Stimulated activated CD4-positive, alpha-beta T cell treated with anti-CD3 and anti-CD28 coated beads, Interleukin-4, amount 100 ng/mL, for 48 hours (primary cell): ENCODE measurements around the gene CTSH.
"Not testable (repeated sequence)": the region's sequence is repeated elsewhere in the genome, so short reads cannot be mapped to it uniquely, and the experiment has no call there.

Experiments used
- DNase-seq, 2 donors: peaks; one replicate each; pipeline ENCODE4 v3.0.0-alpha.2; 2020; ENCODE audit warnings: low read depth in 2 of 2

Gene CTSH

DNA sequence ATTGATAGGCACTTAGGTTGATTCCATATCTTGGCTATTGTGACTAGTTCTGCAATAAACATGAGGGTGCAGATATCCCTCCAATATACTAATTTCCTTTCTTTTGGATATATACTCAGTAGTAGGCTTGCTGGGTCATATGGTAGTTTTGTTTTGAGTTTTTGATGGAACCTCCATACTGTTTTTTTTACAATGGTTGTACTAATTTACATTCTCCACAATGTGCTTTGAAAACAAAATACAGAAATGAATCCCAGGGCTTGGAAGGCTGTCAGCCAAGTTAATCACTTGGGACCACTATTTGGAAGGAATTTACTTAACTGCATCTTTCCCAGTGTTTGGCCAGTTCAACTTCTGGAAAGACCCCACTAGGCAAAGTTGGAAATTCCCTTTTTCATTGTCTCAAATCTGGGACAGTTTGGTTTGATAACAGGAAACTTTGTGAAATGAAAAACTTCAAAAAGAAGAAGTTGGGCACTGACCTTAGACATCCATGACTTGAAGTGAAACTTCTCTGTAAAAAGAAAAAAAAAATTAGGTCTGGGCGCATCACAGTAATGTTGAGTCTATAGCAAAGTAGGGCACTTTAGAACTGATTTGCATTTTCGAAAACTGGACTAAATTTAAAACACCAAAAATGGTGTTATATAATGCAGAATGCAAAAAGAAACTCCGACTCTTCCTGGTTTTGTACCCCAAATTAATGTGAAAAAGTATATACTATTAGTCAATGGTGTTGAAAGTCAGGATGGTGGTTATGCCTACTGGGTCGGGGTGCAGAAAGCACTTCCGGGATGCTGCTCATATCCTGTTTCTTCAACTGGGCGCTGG is 6.0 kb downstream of the CTSH start:
- DNase-seq = no peak

DNA sequence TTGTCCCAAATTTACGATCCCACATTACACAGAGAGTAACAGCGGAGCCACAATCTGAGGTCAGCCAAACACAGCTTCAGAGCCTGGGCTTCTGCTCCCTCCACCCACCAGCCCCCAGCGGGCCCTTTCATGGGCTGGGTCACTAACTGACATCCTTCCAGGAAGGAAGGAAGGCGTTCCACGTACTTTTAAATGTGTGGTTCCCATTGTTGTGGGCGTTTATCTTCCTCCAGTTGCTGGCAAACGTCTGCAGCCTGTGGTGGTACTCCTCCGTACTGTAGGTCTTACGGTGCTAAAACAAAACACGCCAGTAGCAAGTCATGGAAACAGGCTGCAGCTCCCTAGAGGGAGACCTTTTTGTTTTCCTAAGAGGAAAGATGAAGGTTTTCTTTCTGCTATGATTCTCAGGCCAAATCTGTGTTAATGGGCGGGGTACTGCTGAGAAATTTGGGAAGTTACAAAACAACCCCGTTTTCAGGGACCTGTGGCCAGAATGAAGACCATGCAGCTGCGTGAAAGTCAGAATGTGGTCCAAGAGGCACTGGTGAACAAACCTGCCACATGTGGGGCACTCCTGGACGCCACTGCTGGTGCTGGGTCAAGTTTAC is 7.6 kb downstream of the CTSH start:
- DNase-seq = no peak

DNA sequence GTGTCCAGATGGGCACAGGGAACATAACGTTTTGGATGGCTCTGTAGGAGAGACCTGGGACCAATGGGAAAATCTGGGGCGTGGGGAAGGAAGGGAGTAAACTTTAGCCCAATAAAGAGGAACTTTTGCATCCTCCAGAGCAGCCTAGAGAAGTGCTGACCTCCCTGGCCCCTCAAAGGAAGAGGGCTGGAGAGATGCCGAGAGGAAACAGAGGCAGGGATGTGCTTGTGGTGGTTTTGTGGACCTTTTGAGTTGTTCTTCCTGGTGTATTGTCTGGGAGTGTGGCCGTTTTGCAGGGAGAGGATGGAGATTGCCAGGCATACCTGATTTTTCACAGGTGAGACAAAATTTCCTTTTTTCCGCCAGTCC is 10.2 kb downstream of the CTSH start:
- DNase-seq = no peak

DNA sequence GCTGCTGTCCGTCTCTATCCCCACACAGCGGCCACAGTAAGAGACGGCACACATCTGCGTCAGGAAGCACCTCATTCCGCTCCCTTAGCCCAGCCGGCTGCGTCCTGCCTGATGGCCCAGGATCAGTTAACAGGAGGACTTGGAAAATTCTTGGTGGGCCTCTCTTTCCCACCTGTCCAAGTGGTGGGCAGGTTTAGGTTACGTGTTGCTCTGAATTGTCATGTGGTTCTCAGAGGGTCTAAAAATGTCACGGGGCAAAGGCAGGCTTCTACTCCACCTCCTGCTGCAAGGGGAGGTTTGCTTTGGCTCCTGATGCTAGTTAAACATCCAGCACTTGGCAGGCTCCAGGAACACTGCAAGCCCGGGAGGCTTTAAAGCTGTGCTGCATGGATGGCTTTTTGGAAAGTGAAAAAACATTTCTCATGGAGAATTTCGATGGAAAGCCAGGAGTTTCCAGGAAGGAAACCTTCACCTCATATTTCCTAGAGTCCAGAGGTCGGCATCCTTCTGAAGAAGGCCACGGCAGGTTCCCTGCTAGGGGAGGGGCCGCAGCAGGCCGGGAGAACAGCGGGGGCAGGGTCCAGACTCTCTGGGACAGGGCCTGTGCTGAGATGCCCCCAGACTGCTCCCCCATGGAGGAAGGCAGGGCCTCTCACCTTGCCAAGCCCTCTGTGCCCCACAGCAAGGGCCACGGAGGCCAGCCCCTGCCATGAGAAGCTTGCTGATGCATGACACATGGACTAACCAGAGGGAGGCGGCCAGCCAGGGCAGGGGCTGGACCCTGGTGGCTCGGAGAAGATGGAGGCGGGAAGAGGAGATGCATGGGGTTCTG is 10.8 kb downstream of the CTSH start:
- no peak for DNase-seq

DNA sequence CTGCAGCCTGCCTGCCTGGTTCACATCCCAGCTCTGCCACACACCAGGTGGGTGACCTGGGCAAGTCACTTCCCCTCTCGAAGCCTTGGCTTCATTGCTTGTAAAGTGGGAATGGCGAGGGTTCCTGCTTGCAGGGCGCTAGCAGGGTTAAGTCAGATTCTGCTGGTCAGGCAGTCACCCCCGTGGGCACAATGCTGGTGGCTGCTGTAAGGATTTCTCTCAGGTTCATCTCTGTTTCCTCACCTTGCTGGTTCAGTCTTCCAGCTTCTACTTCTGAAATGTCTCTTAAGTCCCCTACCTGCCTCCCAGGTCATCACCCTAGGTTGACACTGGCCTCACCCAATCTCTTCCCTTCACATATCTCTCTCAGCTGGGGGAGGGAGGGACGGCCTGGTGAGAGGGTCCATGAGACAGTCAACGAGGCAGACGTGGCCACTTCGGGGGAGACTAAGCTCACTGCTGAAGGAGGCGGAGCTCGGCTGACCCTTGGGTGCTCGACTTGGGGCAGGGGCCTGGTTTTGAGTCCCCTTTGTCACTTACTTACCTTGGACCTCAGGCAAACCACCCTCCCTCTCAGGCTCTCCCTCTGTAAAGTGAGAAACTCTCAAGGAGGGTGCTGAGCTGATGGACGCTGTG is 11.5 kb downstream of the CTSH start:
- no peak for DNase-seq

DNA sequence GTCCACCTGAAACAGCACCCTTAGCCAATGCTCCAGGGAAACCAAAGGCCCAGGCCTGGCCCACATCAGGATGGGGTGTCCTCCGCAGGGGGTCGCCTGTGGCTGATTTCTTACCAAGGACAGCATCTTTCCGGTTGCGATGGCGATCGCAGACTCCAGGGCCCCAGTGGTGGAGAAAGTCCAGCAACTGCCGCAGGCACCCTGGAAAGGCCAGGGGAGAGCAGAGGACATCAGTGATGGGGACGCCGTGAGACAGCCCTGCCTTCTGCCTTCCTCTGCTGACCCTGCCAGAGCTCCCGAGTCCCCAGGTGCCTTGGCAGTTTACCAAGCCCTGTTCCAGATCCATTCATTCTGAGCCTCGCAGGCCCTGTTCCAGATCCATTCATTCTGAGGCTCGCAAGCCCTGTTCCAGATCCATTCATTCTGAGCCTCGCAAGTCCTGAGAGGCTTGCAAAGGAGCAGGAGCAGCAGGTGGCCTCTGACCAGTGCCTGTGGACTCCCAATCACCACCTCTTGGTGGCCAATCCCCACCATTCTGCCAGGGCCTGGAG is 12.5 kb downstream of the CTSH start:
- no peak for DNase-seq

DNA sequence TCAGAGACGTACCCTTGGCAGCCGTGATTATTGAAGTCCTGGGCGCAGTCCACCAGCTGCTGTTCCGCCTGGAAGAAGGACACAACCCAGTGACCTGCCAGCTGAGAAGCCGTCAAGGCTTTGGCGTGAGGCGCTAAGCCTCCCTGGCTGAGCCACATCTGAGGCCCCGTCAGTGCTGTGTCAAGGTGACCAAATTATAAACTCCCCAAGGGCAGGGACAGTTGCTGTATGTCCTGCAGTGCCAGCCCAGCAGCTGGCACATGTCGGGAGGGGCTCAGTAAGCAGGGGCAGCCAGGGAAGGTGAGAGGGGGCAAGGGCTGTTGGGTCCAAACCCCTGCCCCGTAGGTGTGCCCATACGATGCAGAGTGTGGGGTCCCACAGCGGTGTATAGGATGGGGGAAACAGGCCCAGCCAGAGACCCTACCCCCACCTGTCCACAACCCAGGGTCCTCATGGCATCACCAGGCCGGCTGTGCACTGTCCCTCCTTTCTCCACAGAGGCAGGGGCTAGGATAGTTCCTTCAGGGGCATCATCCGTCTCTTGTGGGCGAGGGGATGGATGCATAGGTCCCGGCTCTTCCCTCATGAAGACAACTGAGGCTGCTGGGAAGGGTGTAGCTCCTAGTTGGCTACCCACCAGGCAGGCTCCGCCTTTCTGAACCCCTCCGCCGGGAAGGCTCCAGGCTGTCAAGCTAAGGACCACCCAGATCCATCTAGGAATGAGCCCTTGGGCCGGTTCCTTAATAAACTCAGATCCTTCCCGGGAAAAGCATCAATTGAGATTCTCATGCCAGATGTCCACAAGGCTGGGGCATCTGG is 13.2 kb downstream of the CTSH start:
- DNase-seq = no peak

DNA sequence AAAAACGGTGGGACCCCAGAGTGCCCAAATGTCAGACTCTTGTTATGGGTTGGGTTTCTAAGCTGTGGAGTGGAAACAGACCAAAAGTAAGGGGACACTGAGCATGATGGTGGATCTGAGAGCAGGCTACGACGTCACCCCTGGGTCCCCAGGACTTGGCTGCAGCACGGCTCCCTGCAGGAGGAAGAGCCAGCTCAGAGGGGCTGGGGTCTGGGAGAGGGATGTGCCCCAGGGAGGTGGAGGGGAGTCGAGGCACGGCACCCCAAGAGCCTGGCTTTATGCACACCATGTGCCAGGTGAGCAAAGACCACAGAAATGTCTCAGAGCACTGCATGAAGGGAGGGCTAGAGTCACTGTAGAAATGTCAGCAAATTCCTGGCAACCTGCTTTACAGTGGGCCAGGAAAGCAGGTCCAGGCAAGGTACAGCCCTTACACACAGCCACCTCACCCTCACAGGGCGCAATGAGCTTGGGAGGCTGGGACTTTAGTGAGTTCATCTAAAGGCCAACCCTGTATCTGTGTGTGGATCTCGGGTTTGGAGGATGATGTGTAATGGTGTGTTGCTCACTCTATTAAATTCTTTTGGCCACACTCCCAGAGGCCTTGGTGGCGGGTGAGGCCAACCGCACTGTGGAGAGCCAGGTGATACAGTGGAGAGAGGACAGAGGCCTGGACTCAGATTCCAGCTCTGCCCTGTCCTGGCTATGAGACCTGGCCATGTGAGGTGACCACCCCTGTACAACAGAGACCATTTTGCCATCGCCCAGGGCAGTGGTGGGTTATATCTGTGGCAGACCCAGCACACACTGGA is 14.1 kb downstream of the CTSH start:
- DNase-seq = no peak

DNA sequence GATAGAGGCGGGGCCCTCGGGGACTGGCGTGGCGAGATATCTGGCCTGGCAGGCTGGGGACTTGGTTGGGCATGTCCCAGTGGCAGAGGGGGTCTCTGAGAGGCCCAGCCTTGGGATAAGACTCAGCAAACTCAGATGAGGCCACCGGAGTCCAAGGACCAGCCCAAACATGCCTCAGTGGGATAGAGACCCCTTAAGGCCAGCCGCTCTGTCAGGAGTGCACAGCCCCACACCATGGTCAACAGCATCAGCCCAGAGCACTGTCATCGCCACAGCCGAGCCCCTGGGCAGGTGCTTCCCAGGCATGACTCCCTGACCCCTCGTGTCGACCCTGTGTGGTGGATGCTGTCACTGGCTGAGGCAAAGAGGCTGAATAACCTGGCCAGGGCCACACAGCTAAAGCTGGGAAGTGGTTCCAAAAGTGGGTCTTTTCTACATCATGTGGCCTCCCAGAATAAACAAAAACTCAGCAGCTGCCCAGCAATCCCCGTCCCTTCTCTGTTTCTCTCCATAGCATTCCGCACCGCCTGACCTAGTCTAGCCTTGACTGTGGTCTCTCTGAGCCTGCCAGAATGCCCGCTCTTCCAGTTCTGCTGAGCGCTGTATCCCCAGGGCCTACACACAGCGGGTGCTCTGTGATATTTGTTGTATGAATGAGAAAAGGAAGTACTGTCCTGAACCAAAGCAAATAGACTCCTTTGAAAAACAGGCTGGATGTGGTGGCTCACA is 15.1 kb downstream of the CTSH start:
- no peak for DNase-seq

DNA sequence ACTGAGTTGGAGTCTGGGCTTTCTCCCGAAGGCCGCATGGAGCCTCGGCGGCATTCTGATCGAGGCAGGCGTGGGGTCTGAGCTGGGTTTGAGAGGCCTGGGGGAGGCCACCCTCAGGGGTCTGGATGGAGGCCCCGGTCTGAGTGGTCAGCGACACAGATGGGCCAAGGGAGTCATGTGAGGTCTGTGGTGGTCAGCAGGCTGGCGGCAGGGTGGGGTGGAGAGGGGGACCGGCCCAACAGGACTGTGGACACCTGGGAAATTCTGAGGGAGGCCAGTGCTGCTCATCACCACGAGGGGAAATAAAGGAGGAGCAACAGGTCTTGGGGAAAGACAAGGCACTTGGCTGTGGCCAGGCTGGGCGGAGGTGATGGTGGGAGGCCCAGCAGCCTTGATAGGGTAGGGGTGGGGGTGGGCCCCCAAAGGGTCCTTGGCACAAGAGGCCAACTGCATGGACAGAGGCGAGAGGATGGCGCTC is 16.2 kb downstream of the CTSH start:
- DNase-seq = no peak

DNA sequence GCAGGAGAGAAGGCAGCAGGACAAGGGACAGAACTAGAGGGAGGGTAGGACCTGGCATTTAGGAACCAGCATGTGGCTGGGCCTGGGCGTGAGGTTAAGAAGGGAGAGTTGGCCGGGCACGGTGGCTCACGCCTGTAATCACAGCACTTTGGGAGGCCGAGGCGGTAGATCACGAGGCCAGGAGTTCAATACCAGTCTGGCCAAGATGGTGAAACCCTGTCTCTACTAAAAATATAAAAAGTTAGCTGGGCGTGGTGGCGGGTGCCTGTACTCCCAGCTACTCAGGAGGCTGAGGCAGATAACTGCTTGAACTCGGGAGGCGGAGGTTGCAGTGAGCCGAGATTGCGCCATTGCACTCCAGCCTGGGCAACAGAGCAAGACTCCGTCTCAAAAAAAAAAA is 16.7 kb downstream of the CTSH start:
- not testable (repeated sequence) for DNase-seq

DNA sequence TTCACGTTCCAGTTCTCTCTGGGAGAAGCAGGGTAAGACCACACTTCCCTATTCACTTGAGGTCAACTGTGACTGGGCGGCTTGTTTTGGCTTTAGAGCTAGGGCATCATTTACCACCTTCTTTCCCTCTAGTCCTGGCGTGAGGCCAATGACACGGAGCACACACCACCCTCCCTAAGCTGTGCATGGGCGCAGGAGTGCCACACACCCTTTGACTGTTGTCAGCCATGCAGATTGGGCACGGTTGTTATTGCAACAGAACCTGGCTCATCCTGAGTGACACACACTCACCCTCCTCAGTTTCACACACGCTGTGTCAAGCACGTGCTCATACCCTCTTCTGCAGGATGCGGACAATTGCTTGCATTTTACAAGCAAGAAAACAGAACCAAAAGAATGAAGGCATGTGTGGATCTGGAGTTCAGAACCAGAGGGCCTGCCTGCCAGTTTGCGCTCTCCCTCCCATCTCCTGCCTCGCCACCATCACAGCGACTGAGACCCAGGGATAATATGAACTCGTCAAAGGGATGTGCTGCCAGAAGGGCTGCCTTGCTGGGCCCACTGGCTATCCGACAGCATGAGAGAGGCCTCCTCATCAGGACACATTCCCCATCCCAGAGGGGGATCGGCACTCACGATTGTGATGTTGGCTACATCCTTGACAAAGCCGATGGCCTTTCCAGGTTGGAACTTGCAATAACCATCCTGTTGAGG is 17.6 kb downstream of the CTSH start:
- no peak for DNase-seq

DNA sequence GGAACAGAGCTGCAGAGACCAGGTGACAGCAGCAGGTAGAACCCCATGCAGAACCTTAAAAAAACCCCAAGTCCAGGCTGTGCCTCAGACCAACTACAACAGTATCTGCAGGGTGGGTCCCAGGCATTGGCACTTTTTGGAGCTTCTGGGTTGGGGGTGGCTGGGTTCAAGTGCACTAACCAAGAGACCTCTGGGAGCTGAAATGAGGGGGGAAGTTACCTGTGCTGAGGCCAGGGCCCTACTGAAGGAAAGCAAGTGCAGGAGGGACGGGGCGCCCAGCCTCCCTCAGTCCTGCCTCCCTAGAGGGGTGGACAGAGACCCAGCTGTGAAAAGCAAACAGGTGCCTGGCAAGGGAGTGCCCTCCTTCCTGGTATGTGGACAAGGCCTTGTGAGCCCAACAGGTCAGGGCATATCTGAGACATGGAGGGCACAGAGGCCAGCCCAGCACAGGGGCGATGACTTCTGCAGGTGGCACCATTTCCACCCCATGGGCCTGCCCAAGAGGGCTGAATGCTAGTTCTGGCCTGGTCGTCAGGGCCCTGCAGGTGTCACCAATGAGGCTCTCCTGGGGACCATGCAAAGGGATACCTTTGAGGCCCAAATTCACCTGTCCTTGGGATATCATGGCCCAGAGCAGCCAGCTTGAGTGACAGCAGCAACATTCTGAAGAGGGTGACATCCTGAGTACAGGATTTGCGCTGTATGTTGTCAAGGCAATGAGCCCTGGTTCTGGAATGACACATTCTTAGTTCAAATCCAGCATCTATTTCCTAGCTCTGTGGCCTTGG is 18.7 kb downstream of the CTSH start:
- no peak for DNase-seq

DNA sequence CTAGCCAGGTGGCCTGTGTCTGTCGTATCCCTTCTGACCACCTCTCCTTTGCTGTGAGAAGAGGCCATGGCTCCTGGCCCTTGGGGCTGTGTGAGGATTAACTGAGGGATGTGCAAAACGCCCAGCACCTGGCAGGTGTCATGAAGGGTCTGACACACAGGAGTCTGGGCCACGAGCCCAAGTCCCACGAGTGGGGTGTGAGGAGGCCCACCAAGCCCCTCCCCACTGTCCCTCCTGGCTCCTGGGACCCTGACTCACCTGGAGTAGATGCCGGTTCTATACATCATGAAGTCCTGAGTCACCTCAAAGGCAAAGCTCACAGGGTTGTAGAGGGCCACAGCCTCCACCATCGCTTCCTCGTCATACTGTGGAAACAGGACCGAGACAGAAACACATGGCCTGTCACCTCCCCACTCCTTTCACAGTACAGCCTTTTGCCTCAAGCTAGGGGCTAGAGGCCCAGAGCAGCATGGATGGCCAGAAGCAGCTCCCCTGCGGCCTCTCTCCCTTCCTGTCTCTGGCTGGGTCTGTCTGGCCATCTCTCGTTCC is 19.7 kb downstream of the CTSH start:
- DNase-seq = no peak

DNA sequence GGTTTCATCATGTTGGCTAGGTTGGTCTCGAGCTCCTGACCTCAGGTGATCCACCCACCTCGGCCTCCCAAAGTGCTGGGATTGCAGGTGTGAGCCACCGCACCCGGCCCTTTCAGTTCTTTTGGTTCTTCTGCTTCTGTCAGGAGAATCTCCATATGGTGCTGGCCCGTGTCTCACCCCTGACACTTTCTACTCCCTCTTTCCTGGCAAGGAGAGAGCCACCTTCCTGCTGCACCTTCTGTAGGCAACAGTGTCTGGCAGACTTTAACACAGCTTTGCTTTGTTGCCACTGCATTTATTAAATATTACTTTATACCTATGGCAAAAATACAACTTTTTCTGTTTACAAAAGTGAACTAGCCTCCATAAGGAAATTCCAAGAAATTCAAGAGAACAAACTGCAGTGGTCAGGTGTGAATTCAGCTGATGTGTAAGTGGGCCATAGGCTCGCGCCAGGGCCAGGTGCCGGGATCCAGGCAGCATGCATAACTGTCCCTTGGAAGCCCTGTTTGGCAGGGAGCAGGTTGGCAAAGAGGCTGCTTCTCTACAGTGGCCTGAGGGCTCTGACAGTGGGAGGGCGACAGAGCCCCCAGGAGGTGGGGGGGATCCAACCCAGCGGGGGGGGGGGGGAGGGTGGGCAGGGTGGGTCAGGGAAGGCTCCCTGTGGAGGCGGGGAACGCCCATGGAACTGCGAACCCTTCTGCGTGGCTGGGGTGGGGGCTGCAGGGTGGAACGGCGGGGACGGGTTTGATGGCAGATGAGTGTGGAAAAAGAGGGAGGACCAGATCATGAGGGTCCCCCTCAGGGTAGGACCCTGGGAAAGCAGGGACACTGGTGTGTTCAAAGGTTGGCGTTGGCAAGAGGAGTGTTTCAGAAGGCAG is 21.1 kb downstream of the CTSH start:
- DNase-seq = no peak

DNA sequence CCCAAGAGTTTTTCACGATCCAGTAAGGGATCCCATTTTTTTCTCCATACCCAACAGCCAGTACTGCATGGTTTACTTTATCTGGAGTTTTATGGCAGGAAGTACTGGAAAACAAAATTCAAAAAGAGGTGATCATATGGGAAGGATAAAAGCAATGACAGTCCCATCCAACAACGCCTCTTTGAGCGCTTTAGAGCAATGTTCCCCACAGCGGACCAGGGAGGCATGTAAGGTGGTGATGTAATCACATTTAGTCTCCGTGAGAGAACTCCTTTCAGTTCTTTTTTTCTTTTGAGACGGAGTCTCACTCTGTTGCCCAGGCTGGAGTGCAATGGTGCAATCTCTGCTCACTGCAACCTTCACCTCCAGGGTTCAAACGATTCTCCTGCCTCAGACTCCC is 21.8 kb downstream of the CTSH start:
- DNase-seq = no peak

DNA sequence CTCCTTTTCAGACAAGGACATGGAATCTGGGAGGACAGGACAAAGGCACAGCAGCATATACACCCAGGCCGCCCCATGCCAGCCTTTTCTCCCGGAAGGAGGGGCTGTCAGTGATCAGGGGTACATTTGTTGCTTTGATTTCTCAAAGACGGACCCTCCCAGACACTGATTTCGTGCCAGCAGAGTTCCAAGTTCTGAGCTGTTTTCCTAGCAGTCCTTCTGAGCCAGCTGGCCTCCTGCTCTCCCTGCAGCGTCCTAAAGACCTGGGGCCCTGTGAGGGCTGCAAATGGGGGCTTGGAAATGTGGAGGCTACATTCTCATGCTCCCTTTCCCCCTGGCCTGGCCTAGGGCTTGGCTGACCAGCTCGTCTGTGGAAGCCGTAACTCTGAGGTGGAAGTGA is 22.3 kb downstream of the CTSH start:
- no peak for DNase-seq
